ENCODE results near the gene KMT2E. TPM values are rescaled to one million over a fixed set of nuclear protein-coding genes. Genes with fewer than 3 reads are reported as not detected.

Gene KMT2E
- total and polyA plus RNA-seq, 8 donors = 14.1 to 62.5 (median 32.2) TPM

- Histone ChIP-seq H3K36me3 (peaks cover 0 to 13% (median 0%) of the 10 kb centered on the region in 3 donors), H3K27ac (no peak overlapping the region), H3K9me3 (no peaks in the 10 kb centered on the region), H3K27me3 (no peaks in the 10 kb centered on the region), H3K4me3 (no peak overlapping the region), H3K4me1 (peaks cover 0 to 5% (median 0%) of the 10 kb centered on the region in 3 donors)
- no peak for TF ChIP-seq CTCF (IDR thresholded peaks at IDR 0.05)
- FAIRE-seq = no peak
- ATAC-seq = no peak
- DNase-seq = no peak
- intact Hi-C loops (cut with DNase I) = no loop called here
- 76 to 80% methylated on average over 8 of the region's 8 CpGs for WGBS, 2 donors
These were observed 108.6 kb downstream of the KMT2E start for GRCh38 chr7:105122619-105123018.

- DNase-seq (no peak), ATAC-seq (no peak), FAIRE-seq (no peak)
- WGBS, 2 donors = 92 to 94% methylated on average over 12 of the region's 12 CpGs
- Histone ChIP-seq H3K27ac (no peak overlapping the region), H3K4me1 (no peaks in the 10 kb centered on the region), H3K9me3 (no peaks in the 10 kb centered on the region), H3K4me3 (no peak overlapping the region), H3K27me3 (no peaks in the 10 kb centered on the region), H3K36me3 (peaks cover 0 to 13% (median 0%) of the 10 kb centered on the region in 3 donors)
- intact Hi-C loops (cut with DNase I) = no loop called here
- TF ChIP-seq CTCF (IDR thresholded peaks at IDR 0.05) = no peak
These were observed 111.7 kb downstream of the KMT2E start for GRCh38 chr7:105125745-105126144.

GRCh38 chr7:105126436-105126975 lies 112.5 kb downstream of the KMT2E start:
- 92 to 95% methylated on average over 4 of the region's 4 CpGs for WGBS, 2 donors
- Histone ChIP-seq H3K36me3 (peaks cover 0 to 13% (median 0%) of the 10 kb centered on the region in 3 donors), H3K9me3 (no peaks in the 10 kb centered on the region), H3K27me3 (no peaks in the 10 kb centered on the region), H3K4me1 (no peaks in the 10 kb centered on the region), H3K27ac (no peak overlapping the region), H3K4me3 (no peak overlapping the region)
- TF ChIP-seq CTCF (IDR thresholded peaks at IDR 0.05) = no peak
- ATAC-seq (no peak), FAIRE-seq (no peak), DNase-seq (no peak)
- intact Hi-C loops (cut with DNase I) = no loop called here

- ATAC-seq = no peak
- Histone ChIP-seq H3K9me3 (no peaks in the 10 kb centered on the region), H3K27me3 (no peaks in the 10 kb centered on the region), H3K4me3 (no peak overlapping the region), H3K27ac (no peak overlapping the region), H3K36me3 (peaks cover 0 to 13% (median 0%) of the 10 kb centered on the region in 3 donors), H3K4me1 (no peaks in the 10 kb centered on the region)
- no peak for DNase-seq
- FAIRE-seq = no peak
- intact Hi-C loops (cut with DNase I) = no loop called here
- TF ChIP-seq CTCF (IDR thresholded peaks at IDR 0.05) = no peak
- WGBS, 2 donors = 81 to 90% methylated on average over 8 of the region's 8 CpGs
These were observed 113.2 kb downstream of the KMT2E start for GRCh38 chr7:105127179-105127578.

- Histone ChIP-seq H3K4me1 (no peaks in the 10 kb centered on the region), H3K36me3 (peaks cover 0 to 12% (median 0%) of the 10 kb centered on the region in 3 donors), H3K9me3 (no peaks in the 10 kb centered on the region), H3K27ac (no peak overlapping the region), H3K27me3 (no peaks in the 10 kb centered on the region), H3K4me3 (no peak overlapping the region)
- FAIRE-seq (no peak), ATAC-seq (no peak), DNase-seq (no peak)
- intact Hi-C loops (cut with DNase I) = no loop called here
- WGBS, 2 donors = 87 to 88% methylated on average over 5 of the region's 5 CpGs
- TF ChIP-seq CTCF (IDR thresholded peaks at IDR 0.05) = no peak
These were observed 116.0 kb downstream of the KMT2E start for GRCh38 chr7:105130048-105130447.

All from pancreas (tissue), 10 donors.